A673 (cell line): ENCODE data around the gene CDC42EP5.

ENCODE experiments used
- CTCF ChIP-seq: fragments of 300-800, 200-600 bp; sonication (generic); conservative IDR thresholded peaks from 2 replicates; pipeline ENCODE4 v1.5.1; 2017; ENCODE audit warnings: low read depth, mild to moderate bottlenecking, antibody characterized with exemption, low read length, moderate library complexity, mixed read lengths
- EZH2 ChIP-seq: fragments of 200-600 bp; sonication (generic); IDR thresholded peaks from 2 replicates; pipeline ENCODE4 v1.6.1; 2017; ENCODE audit warnings: borderline replicate concordance, low read depth, mild to moderate bottlenecking, mixed read lengths, antibody characterized with exemption, low read length; ENCODE audit not compliant: poor library complexity, severe bottlenecking

- TF ChIP-seq CTCF: no peak
- no peak for TF ChIP-seq EZH2
Observed at GRCh38 chr19:54521022-54521859, 48.1 kb upstream of the CDC42EP5 start.
